ENCODE measurements around the gene MEIOSIN.

DNA sequence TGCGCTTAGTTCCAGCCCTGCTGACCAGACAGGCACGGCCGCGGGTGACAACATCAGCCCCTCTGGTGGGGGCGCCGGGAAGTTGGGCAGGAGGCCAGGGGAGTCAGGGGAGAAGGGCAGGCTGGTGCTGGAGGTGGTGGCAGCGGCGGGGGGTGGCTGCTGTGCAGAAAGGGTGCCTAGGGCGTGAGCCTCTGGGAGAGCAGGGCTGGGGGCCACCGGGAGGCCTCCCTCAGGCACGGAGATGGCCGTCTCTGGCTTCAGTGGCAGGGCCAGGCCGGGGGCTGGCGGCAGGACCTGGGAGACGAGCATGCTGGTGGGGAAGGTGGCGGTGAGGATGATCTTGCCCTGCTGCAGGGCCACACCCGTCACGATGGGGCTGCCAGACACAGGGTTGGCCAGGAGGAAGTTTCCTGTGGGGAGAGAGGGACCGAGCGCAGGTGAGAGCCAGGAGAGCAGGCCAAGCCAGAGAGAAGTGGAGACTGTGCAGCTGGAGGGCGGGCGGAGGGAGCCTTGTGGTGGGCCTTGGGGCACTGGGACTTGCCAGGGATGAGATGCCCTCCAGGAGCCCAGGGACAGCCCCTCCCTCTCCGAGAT is 32.6 kb downstream of the MEIOSIN start:
- TF ChIP-seq NFIC (IDR thresholded peaks at IDR 0.05; ENCODE audit: borderline replicate concordance) (no peak), POLR2AphosphoS5 (IDR thresholded peaks at IDR 0.05; ENCODE audit: low read depth, low read length) (no peak), RAD21 (IDR thresholded peaks at IDR 0.05; ENCODE audit: low read length) (no peak), EZH2phosphoT487 (IDR thresholded peaks at IDR 0.05; ENCODE audit: borderline replicate concordance, low read depth) (no peak), YY1 (IDR thresholded peaks at IDR 0.05; ENCODE audit: low read depth) (no peak), SIN3A (IDR thresholded peaks at IDR 0.05; ENCODE audit: borderline replicate concordance, low read depth, low read length) (no peak), FOXM1 (IDR thresholded peaks at IDR 0.05; ENCODE audit: low read depth) (no peak), CHD2 (IDR thresholded peaks at IDR 0.05; ENCODE audit: low read length, partially characterized antibody) (no peak)
- TF ChIP-seq, protein P1, sequence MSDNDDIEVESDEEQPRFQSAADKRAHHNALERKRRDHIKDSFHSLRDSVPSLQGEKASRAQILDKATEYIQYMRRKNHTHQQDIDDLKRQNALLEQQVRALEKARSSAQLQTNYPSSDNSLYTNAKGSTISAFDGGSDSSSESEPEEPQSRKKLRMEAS (IDR thresholded peaks at IDR 0.05; ENCODE audit: low read depth), result no peak
- TF ChIP-seq, protein P2, sequence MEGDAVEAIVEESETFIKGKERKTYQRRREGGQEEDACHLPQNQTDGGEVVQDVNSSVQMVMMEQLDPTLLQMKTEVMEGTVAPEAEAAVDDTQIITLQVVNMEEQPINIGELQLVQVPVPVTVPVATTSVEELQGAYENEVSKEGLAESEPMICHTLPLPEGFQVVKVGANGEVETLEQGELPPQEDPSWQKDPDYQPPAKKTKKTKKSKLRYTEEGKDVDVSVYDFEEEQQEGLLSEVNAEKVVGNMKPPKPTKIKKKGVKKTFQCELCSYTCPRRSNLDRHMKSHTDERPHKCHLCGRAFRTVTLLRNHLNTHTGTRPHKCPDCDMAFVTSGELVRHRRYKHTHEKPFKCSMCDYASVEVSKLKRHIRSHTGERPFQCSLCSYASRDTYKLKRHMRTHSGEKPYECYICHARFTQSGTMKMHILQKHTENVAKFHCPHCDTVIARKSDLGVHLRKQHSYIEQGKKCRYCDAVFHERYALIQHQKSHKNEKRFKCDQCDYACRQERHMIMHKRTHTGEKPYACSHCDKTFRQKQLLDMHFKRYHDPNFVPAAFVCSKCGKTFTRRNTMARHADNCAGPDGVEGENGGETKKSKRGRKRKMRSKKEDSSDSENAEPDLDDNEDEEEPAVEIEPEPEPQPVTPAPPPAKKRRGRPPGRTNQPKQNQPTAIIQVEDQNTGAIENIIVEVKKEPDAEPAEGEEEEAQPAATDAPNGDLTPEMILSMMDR (IDR thresholded peaks at IDR 0.05), result no peak
- TF ChIP-seq, protein P3, sequence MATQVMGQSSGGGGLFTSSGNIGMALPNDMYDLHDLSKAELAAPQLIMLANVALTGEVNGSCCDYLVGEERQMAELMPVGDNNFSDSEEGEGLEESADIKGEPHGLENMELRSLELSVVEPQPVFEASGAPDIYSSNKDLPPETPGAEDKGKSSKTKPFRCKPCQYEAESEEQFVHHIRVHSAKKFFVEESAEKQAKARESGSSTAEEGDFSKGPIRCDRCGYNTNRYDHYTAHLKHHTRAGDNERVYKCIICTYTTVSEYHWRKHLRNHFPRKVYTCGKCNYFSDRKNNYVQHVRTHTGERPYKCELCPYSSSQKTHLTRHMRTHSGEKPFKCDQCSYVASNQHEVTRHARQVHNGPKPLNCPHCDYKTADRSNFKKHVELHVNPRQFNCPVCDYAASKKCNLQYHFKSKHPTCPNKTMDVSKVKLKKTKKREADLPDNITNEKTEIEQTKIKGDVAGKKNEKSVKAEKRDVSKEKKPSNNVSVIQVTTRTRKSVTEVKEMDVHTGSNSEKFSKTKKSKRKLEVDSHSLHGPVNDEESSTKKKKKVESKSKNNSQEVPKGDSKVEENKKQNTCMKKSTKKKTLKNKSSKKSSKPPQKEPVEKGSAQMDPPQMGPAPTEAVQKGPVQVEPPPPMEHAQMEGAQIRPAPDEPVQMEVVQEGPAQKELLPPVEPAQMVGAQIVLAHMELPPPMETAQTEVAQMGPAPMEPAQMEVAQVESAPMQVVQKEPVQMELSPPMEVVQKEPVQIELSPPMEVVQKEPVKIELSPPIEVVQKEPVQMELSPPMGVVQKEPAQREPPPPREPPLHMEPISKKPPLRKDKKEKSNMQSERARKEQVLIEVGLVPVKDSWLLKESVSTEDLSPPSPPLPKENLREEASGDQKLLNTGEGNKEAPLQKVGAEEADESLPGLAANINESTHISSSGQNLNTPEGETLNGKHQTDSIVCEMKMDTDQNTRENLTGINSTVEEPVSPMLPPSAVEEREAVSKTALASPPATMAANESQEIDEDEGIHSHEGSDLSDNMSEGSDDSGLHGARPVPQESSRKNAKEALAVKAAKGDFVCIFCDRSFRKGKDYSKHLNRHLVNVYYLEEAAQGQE (IDR thresholded peaks at IDR 0.05; ENCODE audit: low read depth, low read length), result no peak
- TF ChIP-seq, protein P4, sequence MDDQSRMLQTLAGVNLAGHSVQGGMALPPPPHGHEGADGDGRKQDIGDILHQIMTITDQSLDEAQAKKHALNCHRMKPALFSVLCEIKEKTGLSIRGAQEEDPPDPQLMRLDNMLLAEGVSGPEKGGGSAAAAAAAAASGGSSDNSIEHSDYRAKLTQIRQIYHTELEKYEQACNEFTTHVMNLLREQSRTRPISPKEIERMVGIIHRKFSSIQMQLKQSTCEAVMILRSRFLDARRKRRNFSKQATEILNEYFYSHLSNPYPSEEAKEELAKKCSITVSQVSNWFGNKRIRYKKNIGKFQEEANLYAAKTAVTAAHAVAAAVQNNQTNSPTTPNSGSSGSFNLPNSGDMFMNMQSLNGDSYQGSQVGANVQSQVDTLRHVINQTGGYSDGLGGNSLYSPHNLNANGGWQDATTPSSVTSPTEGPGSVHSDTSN (IDR thresholded peaks at IDR 0.05), result no peak

All from SK-N-SH (cell line).